ENCODE measurements around the gene CEP250.

GRCh38 chr20:35542990-35543389 is 87.6 kb downstream of the CEP250 start:
- no peak for TF ChIP-seq CTCF (IDR thresholded peaks at IDR 0.05)
- no peak for TF ChIP-seq POLR2A (IDR thresholded peaks at IDR 0.05)

Measured in Peyer's patch (tissue), 4 donors.